ENCODE measurements around the gene OOSP3.

DNA sequence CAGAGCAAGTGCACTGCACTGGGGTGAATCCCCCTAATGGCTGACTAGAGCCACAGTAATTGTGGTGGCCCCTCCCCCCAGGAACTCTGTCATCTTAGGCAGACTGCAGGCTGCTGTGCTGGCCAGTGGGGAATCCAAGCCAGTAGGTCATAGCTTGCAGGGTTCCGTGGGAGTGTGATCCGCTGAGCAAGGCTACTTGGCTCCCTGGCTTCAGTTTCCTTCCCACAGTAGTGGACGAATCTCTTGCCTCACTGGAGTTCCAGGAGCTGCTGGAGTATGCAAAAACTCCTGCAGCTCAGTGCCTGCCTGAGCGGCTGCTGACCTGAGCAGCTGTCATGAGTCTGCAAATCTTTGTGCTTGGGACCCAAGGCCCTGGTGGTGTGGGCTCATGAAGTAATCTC is 13.2 kb downstream of the OOSP3 start:
- TF ChIP-seq, protein P1, sequence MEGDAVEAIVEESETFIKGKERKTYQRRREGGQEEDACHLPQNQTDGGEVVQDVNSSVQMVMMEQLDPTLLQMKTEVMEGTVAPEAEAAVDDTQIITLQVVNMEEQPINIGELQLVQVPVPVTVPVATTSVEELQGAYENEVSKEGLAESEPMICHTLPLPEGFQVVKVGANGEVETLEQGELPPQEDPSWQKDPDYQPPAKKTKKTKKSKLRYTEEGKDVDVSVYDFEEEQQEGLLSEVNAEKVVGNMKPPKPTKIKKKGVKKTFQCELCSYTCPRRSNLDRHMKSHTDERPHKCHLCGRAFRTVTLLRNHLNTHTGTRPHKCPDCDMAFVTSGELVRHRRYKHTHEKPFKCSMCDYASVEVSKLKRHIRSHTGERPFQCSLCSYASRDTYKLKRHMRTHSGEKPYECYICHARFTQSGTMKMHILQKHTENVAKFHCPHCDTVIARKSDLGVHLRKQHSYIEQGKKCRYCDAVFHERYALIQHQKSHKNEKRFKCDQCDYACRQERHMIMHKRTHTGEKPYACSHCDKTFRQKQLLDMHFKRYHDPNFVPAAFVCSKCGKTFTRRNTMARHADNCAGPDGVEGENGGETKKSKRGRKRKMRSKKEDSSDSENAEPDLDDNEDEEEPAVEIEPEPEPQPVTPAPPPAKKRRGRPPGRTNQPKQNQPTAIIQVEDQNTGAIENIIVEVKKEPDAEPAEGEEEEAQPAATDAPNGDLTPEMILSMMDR (IDR thresholded peaks at IDR 0.05; ENCODE audit: low read length) = no peak
- TF ChIP-seq EZH2 (optimal IDR thresholded peaks at IDR 0.05; ENCODE audit: low read depth, low read length) = no peak
